ENCODE results near the gene RUFY1.
"Not testable (repeated sequence)": the region's sequence is repeated elsewhere in the genome, so short reads cannot be mapped to it uniquely, and the experiment has no call there.

The RUFY1 gene

DNA sequence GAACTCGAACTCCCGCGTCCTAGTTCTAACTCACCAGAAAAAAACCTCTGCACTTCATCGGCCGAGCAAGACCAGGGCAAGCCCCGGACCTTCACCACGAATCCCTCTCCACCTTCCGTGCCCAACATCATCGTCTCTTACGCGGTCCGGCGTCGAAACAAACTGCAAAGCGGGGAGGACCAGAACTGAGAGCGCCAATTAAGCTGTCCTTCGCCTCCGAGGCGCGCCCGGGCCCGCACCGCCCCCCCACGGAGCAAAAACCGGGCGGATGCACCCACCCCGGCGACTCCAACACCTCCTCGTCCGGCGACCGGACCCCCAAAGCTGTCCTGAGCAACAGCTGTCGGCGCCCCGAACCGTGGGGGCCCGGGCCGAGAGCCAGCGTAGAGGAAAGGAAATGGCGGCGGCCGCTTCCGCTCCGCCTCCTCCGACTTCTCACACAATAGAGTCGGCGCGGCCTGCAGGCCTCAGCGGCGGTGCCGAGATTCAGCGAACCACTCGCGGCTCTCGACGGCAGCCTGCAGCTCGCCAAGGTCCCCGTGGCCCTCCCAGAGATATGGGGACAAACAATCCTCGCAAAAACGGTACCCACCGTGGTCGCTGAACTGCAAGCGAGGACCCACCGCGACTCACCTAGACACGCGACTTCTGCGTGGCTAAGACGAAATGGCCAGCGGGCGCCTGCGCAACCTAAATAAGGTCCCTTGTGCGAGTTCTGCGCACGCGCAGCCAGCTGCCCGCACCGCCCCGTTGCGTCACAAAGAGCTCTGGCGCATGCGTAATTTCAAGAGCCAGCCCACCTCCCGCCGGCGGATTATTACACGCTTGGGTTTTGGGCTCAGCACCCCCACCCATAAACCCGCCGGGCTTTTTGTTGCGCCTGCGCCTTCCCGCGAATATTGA lies 72.9 kb downstream of the RUFY1 start, which contains the start of gene HNRNPH1:
Gene HNRNPH1, minus strand, starts transcription at position 669 of the 903 bp plus-strand sequence. Its CDS starts 538 bp downstream, at position 131.
- DNase-seq: peak; percentile 98 to 99

DNA sequence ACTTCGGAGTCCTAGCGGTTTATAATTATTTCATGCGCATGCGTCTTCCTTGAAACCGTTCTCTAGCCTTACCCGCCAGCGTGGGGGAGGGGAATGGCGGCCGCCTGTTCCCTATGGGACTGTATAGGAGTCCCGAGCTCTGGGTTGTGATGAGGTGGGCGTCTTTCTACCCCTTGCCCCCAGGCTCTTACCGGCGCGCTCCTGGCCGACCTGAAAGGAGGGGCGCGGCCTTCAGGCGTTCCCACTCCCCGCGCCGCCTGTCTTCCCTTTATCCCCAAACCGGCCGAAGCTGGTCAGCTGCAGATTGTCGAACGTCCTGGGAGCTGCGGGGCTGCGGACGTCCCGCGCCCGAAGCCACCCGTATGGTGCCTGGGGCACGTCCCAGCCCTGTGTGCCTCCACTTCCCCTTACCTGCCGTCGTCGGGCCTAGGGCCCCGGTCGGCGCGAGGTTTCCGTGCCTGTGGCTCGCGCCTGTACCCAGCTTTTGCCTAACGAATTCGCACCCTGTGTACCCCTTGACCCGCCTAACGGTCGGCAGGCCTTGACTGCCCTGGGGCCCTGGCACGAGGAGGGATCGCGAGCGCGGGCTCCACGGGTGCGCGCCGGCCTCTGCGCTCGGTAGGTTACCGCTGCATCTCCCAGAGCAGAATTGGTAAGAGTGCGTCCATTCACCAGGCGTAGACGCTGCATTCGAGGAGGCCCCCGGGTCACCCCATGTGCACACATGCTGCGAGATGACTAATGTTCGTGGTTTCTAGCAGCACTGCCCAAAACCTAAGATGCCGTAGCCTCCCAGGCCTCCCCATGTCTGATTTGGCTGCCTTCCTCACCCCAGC lies 73.8 kb downstream of the RUFY1 start:
- peak; percentile 39 to 46 for DNase-seq

DNA sequence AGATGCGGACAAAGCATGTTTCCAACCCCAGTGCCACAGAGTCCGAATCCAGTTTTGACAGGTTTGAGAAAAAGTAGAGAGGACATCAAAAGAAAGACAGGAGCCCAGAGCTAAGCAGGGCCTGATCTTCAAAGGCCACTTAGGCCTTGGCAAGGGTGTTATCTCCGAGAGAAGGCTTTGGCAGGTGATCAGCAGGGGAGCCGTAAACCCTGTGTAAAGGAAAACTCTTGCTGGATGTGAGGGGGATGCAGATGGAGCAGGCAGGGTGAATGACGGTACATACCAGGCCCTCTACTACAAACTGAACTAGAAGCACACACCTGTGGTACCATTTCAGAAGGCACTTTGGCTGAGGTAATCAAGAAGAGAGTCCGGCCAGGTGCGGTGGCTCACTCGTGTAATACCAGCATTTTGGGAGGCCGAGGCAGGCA lies 74.5 kb downstream of the RUFY1 start:
- no peak for DNase-seq

DNA sequence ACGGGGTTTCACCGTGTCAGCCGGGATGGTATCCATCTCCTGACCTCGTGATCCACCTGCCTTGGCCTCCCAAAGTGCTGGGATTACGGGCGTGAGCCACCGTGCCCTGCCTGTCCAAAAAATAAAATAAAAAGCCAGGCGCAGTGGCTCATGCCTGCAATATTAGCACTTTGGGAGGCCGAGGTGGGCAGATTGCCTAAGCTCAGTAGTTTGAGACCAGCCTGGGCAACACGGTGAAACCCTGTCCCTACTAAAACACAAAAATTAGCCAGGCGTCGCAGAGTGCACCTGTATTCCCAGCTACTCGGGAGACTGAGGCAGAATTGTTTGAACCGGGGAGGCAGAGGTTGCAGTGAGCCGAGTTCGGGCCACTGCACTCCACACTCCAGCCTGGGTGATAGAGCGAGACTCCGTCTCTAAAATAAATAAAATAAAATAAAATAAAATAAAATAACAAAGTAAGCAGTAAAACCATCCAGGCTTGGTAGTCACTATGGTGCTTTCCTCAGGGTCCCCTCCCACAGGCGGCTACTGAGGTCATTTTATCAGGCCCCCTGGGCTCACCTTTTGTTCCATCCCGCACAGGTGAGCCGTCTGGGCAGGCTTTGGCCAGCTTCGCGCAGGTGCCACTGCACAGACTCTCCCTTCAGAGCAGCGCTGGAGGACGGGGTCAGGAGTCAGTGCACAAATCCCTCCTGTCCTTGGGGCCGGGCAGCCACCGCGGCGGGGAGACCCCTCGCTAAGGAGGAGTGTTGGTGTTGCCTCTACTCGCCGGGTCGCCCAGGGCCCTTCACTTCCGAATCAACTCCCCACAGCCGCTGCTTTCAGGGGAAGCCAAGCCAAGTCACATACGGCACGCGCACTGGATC lies 83.4 kb downstream of the RUFY1 start:
- DNase-seq: not testable (repeated sequence)

DNA sequence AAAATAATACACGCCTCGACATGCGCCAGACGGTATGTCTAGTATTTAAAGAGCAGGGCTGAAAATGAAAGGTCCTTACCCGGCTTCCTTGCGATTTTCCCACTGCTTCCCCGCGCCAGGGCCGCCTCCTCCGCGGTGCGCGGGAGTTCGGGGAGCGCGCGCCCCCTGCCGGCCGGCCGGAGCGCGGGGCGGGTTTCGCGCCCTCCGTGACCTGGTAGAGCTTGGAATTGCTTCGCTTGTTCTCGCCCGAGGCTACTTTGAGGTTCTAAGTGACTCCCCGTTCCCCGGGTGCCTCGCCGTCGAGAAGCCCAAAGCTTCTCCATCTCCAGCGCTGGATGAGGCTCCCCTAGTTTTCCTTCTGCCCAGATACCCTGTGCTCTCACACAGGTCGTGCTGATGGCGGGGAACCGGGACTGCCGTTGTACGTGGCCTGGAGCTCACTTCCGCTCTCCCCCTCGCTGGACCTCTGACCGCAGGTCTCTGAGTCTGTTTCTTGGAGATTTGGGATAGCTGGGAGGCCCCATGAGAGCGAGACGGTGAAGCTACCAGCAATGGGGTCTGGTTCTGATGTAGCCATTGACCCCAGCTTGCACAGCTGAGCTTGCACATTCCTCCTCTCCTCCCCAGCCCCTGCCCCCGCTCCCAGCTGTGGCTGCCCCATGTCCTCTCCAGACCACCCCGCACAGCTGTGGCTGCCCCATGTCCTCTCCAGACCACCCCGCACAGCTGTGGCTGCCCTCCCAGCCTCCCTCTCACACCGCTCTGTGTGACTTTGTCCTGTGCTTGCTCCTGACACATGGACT lies 84.2 kb downstream of the RUFY1 start:
- not testable (repeated sequence) for DNase-seq

DNA sequence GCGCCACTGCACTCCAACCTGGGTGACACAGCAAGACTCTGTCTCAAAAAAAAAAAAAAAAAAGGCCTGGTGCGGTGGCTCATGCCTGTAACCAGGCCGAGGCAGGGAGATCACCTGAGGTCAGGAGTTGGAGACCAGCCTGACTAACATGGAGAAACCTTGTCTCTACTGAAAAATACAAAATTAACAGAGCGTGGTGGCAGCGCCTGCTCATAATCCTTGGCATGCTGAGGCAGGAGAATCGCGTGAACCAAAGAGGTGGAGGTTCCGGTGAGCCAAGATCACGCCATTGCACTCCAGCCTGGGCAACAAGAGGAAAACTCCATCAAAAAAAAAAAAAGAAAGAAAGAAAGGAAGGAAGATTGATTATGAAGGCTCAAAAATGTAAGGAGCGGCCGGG lies 88.9 kb downstream of the RUFY1 start:
- DNase-seq: not testable (repeated sequence)

DNA sequence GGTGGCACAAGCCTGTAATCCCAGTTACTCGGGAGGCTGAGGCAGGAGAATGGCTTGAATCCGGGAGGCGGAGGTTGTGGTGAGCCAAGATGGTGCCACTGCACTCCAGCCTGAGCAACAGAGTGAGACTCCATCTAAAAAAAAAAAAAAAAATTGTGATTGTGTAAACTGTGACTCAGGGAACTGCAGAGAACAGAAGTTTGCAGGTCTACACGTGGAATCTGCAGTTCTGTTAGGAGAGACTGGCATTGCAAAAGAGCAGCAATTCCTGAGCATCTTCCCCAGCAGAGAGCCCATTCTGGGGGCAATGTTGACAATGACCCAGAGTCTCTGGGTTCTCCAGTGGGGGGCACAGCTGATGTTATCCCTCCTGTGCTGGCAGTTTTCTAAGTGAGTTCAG lies 91.4 kb downstream of the RUFY1 start:
- not testable (repeated sequence) for DNase-seq

DNA sequence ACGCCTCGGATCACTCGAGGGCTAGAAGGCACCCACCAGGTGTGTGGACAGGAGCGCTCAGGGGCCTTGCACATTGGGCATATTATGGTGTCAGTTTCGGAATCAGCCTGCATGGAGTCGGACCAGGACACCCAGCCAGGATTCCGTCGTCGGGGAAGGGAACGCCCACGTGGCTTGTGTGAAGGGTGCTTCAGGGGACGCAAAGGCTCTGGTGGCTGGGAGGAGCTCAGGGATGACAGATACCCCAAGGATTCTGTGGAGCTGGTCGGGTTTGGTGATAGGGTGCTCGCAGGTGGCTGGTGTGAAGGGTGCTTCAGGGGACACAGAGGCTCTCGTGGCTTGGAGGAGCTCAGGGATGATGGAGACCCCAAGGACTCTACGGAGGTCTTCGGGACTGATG lies 92.3 kb downstream of the RUFY1 start:
- not testable (repeated sequence) for DNase-seq

DNA sequence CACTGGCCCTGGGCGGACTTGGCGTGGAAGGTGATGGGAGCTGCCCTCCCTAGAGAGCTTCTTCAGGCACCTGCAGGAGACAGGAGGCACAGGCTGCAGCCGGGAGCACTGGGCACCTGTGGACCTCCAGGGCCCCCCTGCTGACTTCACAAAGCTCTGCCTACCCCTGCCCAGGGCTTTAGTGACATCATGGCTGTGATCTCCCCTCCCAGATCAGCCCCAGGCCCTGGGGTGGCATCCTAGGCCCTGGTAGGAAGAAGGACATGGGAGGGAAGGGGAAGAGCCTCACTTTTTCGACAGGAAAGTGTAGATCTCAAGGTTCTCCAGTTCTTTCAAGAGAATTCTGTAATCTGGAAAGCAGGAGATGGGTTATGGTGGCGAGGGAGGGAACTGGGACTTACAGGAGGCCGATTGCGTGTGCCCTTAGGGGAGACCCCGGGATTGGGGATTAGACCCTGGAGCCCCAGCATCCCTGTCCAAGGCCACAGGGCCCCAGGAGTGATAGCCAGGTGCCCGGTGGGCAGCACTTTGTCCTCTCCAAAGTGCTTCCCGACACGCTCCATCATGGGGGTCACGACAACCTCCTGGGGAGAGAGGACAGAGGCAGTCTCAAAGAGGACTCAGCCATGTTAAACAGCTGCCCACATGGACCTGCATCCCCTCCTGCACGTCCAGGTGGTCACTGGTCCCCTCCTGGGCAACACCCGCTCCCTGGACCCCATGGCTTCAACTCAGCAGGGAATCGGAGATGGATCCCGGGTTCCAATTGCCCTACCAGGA lies 93.0 kb downstream of the RUFY1 start:
- not testable (repeated sequence) for DNase-seq

DNA sequence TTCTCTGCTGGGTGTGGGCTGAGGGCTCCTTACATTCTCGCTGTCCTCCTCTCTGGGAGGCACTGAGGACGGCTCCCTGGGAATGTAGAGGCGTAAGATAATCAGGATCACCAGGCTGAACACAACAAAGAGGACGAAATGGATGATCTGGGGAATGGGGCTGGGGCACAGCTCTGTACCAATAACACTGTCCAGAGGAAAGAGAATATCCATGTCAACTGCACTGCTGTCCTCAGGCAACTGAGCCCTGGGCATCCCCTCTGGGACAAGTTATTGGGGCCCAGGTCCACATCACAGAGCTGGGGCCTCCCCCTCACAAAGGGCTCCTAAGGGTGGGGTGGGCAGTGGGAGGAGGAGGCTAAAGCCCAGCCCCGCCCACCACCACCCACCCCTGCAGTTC lies 94.4 kb downstream of the RUFY1 start:
- DNase-seq: not testable (repeated sequence)

DNA sequence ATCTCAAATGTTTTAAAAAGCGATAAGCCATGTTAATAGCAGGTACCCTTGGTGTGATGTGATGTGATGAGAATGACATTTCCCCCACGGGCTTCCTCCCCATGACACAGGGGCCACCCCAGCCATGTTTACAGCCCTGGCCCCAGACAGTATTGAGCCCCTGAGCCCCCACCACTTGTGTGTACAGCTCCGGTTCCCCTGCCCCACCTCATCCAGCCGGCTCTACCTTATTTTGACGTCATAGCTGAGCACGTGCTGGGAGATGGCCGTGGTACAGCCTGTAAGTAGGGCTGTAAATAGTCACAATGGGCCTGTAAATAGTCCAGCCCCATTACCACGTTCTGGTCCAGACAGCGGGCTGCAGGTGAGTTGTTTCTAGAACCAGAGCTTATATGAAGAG lies 98.1 kb downstream of the RUFY1 start:
- no peak for DNase-seq

DNA sequence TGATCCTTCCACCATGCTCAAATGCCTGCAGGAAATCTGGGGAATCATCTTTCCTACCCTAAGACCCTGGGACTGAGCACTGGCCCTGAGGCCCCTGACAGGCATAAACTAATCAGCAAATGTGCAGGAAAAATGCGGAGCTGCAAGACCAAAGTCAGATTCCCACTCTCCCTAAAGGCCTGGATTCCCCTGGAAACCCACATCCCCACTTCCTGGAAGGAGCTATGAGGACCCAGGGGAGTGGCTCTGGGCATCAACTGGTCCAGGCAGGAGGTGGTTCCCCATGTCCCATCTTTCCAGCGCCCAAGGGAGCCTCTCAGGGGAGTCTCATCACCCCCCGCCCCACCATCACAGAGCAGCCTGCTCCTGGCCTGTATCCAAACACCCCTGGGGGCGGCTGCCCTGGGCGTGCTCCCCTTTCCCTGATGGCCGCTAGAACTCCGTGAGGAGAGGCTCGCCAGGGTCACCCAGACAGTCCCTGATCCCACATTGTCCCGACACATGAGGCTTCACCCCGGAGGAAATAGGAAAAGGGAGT lies 98.9 kb downstream of the RUFY1 start:
- not testable (repeated sequence) for DNase-seq

DNA sequence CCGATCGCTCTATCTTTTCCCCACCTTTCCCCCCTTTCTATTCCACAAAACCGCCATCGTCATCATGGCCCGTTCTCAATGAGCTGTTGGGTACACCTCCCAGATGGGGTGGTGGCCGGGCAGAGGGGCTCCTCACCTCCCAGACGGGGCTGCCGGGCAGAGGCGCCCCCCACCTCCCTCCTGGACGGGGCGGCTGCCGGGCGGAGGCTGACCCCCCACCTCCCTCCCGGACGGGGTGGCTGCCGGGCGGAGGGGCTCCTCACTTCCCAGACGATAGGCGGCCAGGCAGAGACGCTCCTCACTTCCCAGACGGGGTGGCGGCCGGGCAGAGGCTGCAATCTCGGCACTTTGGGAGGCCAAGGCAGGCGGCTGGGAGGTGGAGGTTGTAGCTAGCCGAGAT lies 99.9 kb downstream of the RUFY1 start:
- not testable (repeated sequence) for DNase-seq

DNA sequence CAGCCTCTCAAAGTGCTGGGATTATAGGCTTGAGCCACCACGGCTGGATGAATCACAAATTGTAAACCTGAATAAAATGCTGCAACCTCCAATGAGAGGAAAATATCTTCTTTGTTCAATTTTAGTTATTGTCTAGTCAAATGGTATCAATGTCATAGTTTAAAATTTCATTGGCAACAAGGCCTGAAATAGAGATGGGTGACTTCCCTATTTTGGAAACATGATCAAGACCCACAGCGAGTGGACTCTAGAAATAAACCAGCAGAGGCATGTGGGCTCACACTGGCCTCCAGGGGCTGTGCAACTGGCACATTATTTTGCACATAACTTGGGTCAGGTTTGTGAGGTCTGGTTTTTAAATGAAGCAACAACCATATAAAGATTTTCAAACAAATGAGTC lies 102.8 kb downstream of the RUFY1 start:
- DNase-seq: not testable (repeated sequence)

DNA sequence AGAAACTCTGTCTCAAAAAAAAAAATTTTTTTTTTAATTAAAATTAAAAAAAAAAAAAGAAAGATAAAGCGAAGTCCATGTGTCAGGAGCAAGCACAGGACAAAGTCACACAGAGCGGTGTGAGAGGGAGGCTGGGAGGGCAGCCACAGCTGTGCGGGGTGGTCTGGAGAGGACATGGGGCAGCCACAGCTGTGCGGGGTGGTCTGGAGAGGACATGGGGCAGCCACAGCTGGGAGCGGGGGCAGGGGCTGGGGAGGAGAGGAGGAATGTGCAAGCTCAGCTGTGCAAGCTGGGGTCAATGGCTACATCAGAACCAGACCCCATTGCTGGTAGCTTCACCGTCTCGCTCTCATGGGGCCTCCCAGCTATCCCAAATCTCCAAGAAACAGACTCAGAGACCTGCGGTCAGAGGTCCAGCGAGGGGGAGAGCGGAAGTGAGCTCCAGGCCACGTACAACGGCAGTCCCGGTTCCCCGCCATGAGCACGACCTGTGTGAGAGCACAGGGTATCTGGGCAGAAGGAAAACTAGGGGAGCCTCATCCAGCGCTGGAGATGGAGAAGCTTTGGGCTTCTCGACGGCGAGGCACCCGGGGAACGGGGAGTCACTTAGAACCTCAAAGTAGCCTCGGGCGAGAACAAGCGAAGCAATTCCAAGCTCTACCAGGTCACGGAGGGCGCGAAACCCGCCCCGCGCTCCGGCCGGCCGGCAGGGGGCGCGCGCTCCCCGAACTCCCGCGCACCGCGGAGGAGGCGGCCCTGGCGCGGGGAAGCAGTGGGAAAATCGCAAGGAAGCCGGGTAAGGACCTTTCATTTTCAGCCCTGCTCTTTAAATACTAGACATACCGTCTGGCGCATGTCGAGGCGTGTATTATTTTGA lies 107.2 kb downstream of the RUFY1 start:
- not testable (repeated sequence) for DNase-seq

DNA sequence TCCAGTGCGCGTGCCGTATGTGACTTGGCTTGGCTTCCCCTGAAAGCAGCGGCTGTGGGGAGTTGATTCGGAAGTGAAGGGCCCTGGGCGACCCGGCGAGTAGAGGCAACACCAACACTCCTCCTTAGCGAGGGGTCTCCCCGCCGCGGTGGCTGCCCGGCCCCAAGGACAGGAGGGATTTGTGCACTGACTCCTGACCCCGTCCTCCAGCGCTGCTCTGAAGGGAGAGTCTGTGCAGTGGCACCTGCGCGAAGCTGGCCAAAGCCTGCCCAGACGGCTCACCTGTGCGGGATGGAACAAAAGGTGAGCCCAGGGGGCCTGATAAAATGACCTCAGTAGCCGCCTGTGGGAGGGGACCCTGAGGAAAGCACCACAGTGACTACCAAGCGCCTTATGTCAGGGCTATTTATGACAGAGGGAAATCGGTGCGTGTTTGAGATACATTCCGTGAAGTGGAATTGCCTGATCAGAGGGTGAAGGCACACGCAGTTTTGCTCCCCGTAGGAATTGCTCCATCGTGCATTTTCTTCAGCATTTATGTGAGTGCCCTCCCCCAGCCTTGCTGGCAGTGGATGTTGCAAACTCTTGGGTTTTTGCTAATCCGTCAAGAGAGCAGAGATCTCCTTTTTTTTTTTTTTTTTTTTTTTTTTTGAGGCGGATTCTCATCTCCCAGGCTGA lies 108.0 kb downstream of the RUFY1 start:
- not testable (repeated sequence) for DNase-seq

Data from activated CD4-positive, alpha-beta T cell treated with anti-CD3 and anti-CD28 coated beads for 4 hours (primary cell).